ENCODE data around the gene ARVCF. TPM values are rescaled to one million over a fixed set of nuclear protein-coding genes. Genes with fewer than 3 reads are reported as not detected.

Gene ARVCF
- polyA plus RNA-seq, 3 donors = 17.3 to 30.7 (median 26.0) TPM

DNA sequence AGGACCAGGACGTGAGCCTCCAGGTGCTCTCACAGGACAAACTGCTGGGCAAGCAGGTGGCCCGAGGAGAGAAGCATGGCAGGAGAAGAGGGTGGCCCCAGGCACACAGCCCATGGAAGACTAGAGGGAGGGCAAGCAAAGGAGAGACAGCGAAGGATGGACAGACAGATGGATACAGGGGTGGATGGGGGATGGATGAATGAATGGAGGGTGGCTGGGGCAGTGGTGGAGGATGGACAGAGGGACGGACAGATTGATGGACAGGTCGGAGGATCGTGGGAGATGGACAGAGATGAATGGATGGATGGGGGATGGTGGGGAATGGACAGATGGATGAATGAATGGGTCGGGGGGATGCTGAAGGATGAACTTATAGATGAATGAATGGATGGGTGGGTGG, 22.7 kb downstream of the ARVCF start:
- no peak for DNase-seq (ENCODE audit: extremely low read depth in 1 of 11, low read depth in 9 of 11, low spot score in 4 of 11)

DNA sequence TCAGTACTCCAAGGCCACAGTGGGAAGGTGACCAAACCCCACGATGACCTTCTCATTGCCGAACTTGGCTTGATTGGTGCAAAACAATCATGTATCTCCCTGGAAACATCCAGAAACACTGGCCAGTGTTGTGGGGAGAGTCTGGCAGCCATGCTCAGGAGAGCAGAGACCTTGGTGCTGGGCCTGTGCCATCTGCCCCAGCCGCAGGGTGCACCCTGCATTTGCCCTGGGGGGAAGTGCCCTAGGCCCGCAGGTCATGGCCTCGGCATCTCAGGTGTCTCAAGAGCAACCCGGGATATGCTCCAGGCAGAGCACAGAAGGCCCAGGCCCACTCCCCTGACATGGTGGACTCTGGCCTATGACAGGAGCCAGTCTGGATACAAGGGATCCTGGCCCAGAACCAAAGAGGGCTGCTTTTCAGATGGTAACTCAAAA, 23.7 kb downstream of the ARVCF start:
- DNase-seq (ENCODE audit: extremely low read depth in 1 of 11, low read depth in 9 of 11, low spot score in 4 of 11) = no peak

DNA sequence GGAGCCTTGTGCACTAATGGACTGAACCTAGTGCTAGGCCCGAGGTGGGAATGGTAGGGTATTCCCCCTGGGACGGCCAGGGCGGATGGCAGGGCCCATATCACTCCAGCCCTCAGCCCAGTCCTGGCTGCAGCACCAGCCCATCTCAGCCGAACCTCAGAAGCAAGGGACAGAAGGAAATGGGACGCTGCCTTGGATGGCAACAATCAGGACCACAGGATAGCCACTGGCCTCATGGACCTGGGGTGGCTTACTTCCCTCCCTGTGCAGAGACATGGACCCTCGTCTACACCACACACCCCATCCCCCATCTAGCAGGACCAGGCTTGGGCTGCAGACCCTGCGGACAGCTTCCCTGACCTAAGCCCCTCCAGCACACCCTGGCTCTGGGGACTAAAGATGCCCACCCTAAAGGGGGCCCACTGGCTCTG, 24.1 kb downstream of the ARVCF start:
- DNase-seq (ENCODE audit: extremely low read depth in 1 of 11, low read depth in 9 of 11, low spot score in 4 of 11) = no peak

DNA sequence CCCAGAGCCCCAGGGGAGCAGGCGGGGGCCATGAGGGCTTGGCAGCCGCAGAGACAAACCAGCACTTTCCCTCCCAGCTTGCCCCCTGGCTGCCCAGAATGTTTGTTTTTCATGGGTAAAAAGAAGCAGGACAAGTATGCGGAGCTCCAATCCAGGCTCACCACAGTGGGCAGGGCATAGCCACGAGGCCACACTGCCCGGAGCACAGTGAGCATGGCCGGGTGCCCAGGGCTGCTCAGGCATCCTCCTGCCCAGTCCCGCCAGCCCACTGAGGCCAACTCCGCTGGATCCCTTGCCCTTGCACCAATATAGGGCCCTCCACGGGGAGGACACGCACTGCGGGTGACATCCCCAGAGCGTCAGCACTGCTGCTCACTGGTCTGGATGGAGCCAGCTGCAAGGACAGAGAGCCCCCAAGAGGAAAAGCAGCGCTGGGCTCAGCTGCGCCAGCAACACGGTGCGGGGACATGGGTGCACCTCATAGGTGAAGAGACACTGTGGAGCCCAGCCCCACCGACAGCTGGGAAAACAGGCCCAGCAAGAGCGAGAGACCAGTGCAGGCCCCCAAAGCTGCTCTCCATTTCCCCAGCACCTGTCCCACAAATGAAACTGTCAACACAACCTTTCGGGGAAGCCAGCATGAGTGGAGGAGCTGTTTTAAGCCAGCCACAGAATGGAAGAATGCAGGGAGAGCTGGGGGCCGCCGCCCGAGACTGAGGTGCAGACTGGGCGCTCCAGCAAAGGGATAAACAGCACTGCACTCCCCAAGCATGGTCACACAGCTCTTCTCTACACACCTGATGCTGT, 24.8 kb downstream of the ARVCF start:
- no peak for DNase-seq (ENCODE audit: extremely low read depth in 1 of 11, low read depth in 9 of 11, low spot score in 4 of 11)

DNA sequence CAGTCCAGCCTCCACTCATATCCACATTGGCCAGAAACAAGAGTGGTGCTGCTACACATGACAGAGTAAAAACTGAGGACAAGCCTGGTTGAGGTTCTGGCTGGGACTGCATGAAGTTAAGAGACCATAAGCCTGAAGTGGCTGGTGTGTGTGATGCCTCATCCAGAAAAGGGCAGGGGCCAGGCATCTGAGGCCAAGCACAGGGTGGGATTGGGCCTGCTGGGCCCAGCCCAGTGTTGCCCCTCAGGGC, 25.3 kb downstream of the ARVCF start:
- no peak for DNase-seq (ENCODE audit: extremely low read depth in 1 of 11, low read depth in 9 of 11, low spot score in 4 of 11)

DNA sequence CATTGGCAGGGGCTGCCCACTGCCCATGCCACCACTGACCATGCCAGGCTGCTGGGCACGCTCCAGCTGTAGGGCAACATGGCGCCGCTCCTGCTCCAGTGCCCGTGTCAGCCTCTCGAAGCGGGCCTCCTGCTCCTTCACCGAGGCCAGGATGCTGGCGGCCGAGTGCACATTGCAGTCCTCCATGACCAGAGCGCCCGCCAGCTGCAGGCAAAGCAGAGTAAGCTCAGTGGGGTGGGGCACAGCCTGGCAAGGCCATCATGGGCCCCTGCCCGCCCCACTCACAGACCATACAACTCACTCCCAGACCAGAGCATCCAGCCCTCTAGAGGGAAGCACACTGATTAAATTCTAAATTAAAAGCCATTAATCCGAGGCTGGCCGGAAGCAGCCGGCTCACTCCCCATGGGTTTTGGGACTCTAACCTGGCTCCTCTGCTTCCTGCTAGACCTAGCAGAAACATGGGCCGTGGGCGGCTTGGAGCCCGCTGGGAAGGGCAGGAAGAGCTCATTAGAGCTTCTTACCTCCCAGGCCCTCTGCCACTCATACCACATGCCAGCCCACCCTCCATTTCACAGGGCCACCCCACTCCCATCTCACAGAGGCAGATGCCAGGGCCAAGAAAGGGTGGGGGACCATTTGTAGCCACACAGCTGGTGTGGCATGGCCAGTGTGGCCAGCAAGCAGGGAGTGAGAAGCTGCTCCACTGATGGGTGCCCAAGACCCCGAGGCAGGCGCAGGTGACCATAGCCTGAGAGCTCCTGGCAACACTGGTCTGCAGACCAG, 25.8 kb downstream of the ARVCF start:
- DNase-seq (ENCODE audit: extremely low read depth in 1 of 11, low read depth in 9 of 11, low spot score in 4 of 11) = no peak

DNA sequence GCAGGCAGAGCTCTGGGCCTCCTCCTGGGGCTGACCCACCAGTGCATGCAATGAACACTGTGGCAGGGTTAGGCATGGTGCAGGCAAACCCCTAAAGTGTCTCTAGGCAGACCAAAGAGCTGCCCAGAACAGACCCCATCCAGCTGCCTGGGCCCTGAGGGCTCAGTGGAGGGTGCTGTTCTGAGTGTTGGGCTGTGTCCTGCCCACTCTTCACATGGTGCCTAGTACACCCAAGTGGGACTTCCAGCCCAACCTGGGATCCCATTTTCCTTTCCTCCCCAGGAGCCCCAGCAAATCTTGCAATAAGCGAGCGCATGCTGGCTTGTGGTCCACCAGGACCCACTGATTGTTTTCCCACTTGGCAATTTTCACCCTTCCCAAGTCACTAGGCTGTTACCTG, 26.4 kb downstream of the ARVCF start:
- DNase-seq (ENCODE audit: extremely low read depth in 1 of 11, low read depth in 9 of 11, low spot score in 4 of 11) = no peak

DNA sequence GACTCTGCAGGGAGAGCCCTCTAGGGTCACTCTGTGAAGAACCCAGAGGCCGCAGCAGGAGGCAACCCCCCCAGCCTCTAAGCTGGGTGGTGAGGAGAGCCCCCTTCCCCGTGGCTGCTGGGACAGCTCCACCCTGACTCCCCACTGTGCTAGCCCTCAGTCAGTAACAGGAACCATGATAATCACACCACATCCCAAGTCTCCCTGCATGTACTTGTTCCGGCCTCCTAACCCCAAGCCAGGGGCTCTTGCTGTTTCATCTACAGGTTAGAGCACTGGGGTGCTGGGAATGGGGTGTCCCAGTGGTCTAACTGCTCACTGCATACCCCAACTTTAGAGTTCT, 26.9 kb downstream of the ARVCF start:
- DNase-seq (ENCODE audit: extremely low read depth in 1 of 11, low read depth in 9 of 11, low spot score in 4 of 11) = no peak

DNA sequence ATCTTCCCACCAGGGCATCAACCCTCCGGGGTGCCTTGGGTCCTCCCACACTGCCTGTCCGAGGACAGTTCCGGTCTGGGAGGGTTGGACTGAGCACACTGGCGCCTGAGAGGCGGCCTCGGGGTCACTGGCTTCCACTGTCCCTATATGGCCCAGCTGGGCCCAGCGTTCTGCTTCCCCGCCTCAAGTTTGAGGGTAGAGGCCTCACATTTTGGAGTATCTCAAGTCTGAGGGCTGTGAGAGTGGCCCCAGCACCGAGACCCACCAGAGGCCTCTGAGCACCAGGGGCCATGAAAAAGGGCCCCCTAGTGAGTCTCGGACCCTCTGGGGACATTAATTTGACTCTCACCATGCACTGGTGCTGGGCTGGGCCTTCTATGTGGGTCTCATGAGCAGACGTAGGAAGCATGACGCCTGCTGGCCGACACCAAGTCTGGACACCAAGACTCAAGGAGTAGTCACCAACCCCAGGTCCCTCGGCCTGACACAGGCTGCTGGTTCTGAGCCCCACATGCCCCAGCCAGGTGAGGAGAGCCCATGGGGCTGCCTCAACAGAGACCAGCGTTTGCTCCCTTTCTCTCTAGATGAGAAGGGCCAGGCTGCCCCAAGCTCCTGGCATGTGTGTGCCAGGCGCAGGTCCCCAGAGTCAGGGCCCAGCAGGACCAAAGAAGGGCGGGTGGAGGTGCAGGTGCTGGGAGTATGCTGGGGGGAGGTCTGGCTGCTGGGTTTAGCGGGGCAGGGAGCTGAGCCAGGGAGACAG, 27.5 kb downstream of the ARVCF start:
- DNase-seq (ENCODE audit: extremely low read depth in 1 of 11, low read depth in 9 of 11, low spot score in 4 of 11) = no peak

DNA sequence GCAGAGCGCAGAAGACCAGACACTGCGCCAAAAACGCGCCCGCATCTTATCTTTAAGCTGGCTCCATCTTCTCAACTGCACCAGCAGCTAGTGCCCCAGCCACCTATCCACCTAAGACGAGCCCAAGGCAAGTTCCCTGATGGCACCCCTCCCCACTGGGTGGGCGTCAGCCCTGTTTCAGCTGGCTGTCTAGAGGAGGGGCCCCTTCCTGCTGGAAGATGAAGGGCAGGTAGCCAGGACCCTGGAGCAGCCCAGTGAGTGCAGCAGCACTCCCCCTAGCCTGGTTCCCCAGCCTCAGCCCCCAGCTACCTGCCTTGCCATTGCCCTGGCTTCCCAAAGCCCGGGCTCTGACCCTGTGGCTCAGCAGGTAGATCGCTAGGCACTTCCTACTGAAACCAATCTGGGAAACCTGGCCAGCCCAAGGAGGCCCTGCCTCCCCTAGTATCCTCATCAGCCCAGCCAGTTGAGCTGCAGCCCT, 28.3 kb downstream of the ARVCF start:
- no peak for DNase-seq (ENCODE audit: extremely low read depth in 1 of 11, low read depth in 9 of 11, low spot score in 4 of 11)

DNA sequence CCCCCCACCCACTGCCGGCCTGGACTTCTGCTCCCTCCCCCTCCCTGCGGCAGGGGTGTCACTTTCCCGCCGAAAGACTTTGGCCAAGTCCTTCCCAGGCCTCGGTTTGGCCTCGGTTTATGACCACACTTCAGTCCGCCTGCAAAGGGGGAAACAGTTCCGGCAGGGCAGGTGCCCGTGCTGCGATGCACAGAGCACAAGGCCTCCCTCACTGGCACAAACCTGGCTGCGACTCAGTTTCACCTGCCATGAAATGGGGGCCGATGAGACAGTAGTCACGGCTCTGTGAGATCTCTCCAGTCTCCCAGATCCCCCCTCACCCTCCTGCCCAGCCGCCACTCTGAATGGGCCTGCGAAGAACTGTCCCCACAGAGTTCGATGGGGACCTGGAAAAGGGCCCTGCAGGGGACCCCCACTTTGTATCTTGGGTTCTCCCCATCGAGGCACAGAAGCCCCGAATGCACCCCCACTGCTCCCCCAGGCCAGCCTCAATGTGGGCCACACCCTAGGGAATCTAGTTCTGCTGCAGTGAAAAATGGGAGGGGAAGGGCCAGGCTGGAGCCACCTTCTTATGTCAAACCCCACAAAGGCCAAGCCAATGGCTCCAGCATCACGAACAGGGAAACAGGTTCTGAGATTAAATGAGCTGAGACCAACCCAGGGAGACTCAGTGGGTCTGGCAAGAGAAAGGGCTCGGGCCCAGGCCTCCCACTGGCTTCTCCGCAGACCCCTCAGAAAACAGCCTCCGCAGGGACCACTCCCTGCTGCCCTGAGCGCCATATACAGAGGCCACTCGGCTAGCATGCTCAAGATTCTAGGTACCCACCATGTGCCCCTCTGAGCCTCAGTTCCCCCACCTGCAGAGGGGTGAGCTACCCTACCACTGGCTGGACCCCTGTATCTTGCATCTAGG, 29.0 kb downstream of the ARVCF start:
- DNase-seq (ENCODE audit: extremely low read depth in 1 of 11, low read depth in 9 of 11, low spot score in 4 of 11) = peak in 1 of 11 donors; percentile 35

DNA sequence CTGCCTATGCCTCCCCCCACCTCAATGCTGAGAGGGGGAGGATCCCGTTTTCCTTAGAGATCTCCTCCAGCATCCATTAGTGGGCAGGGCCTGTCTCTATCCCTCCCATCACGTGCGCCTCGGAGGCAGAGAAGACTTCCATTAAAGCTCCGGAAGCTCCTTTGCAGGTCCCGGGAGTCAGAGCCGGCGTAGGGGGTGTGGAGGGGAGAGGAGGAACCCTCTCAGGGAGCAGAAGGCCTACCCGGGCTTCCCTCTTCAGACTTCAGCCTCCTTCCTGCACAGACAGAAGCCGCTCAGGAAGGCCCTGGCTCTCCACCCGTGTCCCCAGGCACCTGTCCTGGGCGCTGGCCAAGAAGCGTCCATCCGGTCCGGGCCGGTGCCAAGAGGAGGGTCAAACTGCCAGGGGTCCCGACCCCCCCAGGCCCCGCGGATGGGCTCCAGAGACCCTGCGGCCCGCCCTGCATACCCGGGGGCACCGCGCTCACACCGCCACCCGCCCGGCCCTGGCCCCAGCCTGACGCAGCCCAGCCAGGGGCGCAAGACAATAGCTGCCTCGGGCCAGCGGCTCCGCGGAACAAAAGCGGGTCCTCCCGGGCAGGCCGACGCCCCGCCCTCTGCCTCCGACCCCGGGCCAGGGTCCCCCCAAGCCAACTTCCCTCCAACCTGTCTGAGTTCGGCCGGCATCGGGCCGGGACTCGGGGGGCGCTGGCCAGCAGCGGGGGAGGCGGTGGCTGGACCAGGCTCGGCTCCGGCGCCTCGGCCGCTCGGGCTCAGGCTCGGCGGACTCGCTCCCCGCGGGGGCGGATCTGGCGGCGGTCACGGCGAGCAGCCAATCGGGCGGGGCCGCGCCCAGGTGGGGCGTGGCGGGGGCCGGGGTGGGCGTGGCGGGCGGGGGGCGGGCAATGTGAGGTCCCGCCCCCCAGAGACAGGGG, 29.9 kb downstream of the ARVCF start:
- peak in 7 of 11 donors; percentile 40 to 75 (median 65) for DNase-seq (ENCODE audit: extremely low read depth in 1 of 11, low read depth in 9 of 11, low spot score in 4 of 11)

DNA sequence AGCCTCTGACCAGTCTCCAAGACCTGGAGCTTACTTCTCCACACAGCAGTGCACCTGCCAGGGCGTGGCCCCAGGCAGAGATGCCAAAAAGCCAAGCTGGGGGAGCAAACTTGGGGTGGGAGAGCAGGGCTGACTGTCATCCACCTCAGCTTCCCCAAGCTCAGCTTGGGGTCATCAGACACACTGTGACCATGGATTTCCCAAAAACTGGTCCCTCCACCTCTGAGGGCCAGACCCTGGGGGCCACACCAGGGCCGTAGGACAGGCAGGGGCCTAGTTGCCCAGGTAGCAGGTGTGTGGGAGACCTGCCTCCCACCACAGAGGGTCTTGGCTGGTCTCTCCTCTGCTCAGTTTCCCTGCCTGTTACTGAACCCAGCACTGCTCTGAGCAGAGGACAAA, 30.6 kb downstream of the ARVCF start:
- DNase-seq (ENCODE audit: extremely low read depth in 1 of 11, low read depth in 9 of 11, low spot score in 4 of 11) = no peak

DNA sequence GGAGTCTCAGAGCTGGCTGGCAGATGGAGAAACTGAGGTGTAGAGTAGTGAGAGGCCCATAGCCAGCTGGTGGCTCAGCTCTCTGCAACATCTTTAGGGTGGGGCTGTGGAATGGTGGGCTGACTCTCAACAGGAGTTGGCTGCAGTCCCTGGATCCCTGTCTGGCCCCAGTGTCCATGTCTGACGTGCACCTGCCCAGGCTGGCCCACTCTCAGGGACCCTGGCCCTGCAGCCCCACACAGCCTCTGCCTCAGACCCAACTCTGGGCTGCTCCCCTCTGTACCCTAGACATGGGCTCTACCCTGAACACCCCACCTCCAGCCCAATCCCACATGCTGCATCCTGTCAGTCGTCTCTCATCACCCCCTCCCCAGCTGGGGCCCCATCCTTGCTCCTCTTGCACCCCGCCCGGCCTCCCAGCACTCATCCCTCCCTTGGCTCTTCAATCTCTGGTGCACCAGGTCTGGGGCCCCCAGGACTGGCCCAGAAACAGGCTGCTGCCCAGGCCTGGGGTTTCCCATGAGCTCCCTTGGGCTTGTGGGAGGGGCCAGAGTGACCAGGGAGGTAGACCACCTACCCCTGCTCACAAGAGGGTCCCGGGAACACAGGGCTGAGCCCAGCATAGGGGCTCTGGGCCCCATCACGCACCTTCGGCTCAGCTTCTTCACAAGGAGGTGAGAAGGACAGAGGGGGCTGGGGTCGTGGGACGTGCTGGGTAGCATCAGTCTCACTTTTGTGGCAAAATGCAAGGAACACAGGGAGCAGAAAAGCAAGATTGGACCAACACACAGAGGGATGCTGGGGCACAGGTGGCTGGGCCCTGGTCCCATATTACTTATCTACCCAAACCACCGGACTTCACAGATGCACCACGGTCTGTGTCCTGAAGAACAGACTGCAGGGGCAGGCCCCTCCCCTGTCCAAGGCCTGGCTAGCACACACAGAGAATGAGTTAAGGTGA, 31.5 kb downstream of the ARVCF start:
- no peak for DNase-seq (ENCODE audit: extremely low read depth in 1 of 11, low read depth in 9 of 11, low spot score in 4 of 11)

DNA sequence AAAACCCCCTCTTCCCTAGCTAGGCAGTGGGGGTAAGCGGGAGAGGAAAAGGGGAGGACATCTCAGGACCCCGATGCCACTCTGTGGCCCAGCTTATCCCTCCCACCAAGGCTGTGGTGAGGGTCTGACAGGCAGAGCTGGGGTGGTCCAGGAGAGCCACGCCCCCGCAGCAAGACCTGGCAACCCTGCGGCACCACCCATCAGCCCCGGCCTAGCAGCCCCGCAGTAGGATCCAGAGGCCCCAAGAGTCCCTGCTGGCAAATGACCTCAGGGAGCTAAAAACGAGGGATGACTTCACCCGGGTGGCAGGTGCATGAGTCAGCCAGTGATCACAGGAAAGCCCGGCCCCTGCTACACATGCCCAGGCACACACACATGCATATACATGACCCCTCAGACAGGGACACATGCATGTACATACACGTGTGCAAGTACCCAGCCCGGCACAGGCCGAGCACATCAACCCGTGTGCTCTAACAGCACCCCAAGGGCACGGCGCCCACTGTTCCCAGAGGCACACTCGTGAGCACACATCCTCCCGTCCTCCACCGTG, 32.3 kb downstream of the ARVCF start:
- no peak for DNase-seq (ENCODE audit: extremely low read depth in 1 of 11, low read depth in 9 of 11, low spot score in 4 of 11)

DNA sequence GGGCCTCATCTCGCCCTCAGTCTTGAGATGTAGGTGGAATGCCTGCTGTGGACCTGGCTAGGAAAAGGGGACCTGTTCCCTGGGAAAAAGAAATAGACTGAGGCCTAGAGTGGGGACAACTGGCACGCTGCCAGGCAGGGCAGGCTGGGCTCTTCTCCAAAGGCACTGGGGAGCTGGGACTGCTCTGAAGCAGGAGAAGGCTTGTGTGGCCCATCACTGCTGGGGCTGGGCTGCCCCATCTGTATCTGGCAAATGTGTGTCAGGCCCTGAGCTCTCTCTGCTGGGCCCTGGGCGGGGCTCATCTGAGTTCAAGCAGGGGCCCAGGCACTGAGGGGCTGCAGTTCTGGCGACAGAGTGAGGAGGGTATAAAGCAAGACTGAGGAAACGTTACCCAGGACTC, 32.9 kb downstream of the ARVCF start:
- DNase-seq (ENCODE audit: extremely low read depth in 1 of 11, low read depth in 9 of 11, low spot score in 4 of 11) = no peak
